Kidney glomerular epithelial cell (primary cell): ENCODE measurements around the gene ESYT3.
"Not testable (repeated sequence)": the region's sequence is repeated elsewhere in the genome, so short reads cannot be mapped to it uniquely, and the experiment has no call there.

ENCODE experiments used
- DNase-seq: peaks from one replicate; lab custom pipeline; 2025; lab: John Stamatoyannopoulos, UW

Gene ESYT3

GRCh38 chr3:138492980-138493675 lies 58.7 kb downstream of the ESYT3 start:
- DNase-seq = no peak

GRCh38 chr3:138493804-138494606 lies 59.6 kb downstream of the ESYT3 start:
- peak; percentile 27 for DNase-seq

- no peak for DNase-seq
These were observed 60.2 kb downstream of the ESYT3 start for GRCh38 chr3:138494607-138494929.

- DNase-seq = not testable (repeated sequence)
These were observed 61.2 kb downstream of the ESYT3 start for GRCh38 chr3:138495638-138496037.

GRCh38 chr3:138496436-138496835 lies 62.0 kb downstream of the ESYT3 start:
- no peak for DNase-seq

- no peak for DNase-seq
These were observed 62.6 kb downstream of the ESYT3 start for GRCh38 chr3:138497021-138497420.

- no peak for DNase-seq
These were observed 63.4 kb downstream of the ESYT3 start for GRCh38 chr3:138497851-138498250.

GRCh38 chr3:138498991-138499390 lies 64.6 kb downstream of the ESYT3 start:
- no peak for DNase-seq

- no peak for DNase-seq
These were observed 73.1 kb downstream of the ESYT3 start for GRCh38 chr3:138507524-138507923.

- no peak for DNase-seq
These were observed 75.2 kb downstream of the ESYT3 start for GRCh38 chr3:138509586-138509985.

GRCh38 chr3:138511945-138512344 lies 77.5 kb downstream of the ESYT3 start:
- DNase-seq = no peak

GRCh38 chr3:138513090-138513843 lies 78.9 kb downstream of the ESYT3 start:
- no peak for DNase-seq

GRCh38 chr3:138521445-138521844 lies 87.0 kb downstream of the ESYT3 start:
- DNase-seq = not testable (repeated sequence)
